Adrenal gland (tissue), 12 donors: ENCODE measurements around the gene TMEM201. TPM values are rescaled to one million over a fixed set of nuclear protein-coding genes. Genes with fewer than 3 reads are reported as not detected.

Source experiments
- DNase-seq, 7 donors: peaks; one replicate each; pipeline ENCODE4 v3.0.0-alpha.2; 2019 to 2020
- H3K27ac ChIP-seq, 5 donors: fragments of 200-600 bp; sonication (generic) in 4 of 5; 1 replicate in 3 of 5; 2 replicates in 2 of 5; pipeline versions ENCODE4 v1.5.1 to v1.8.0; 2016 to 2020; ENCODE audit warnings: mild to moderate bottlenecking in 1 of 5
- H3K27me3 ChIP-seq: fragments of 200-600 bp; 2 replicates; pipeline ENCODE4 v1.8.0; 2021
- H3K36me3 ChIP-seq, 2 donors: fragments of 200-600 bp; replicated peaks in 1 of 2; 1 replicate in 1 of 2; 2 replicates in 1 of 2; pipeline versions ENCODE4 v1.5.1 to v1.8.0; 2018 to 2022
- H3K4me1 ChIP-seq, 2 donors: fragments of 200-600 bp; replicated peaks in 1 of 2; 1 replicate in 1 of 2; 2 replicates in 1 of 2; pipeline versions ENCODE4 v1.5.1 to v1.8.0; 2018 to 2021
- H3K4me3 ChIP-seq, 4 donors: fragments of 200-600 bp; sonication (generic) in 3 of 4; one replicate each; pipeline ENCODE4 v1.5.1; 2016 to 2018
- H3K9me3 ChIP-seq, 3 donors: fragments of 200-600 bp; sonication (generic) in 1 of 3; replicated peaks in 1 of 3; 1 replicate in 2 of 3; 2 replicates in 1 of 3; pipeline versions ENCODE4 v1.5.1 to v1.8.0; 2016 to 2021
- CTCF ChIP-seq, 6 experiments: fragments of 450-650 bp in 4 of 6; fragments of 200-600 bp in 2 of 6; sonication (generic) in 1 of 6; IDR thresholded peaks; 1 replicate in 5 of 6; 2 replicates in 1 of 6; pipeline versions ENCODE4 v1.5.1 to v1.8.0; 2016 to 2021; ENCODE audit warnings: antibody characterized with exemption in 6 of 6, mild to moderate bottlenecking in 2 of 6, moderate library complexity in 1 of 6
- POLR2A ChIP-seq, 2 donors: fragments of 450-650 bp; IDR thresholded peaks; one replicate each; pipeline ENCODE4 v1.6.1; 2017; ENCODE audit warnings: antibody characterized with exemption in 2 of 2, mild to moderate bottlenecking in 2 of 2, moderate library complexity in 1 of 2
- WGBS, 4 donors: extraction: QIAGEN DNeasy Blood & Tissue Kit in 2 of 4; methylation state at CpG; one replicate each; pipeline versions ENCODE4 v1.1.5 to v1.1.7; 2013 to 2017; 5-methylcytosine and 5-hydroxymethylcytosine counted together
- intact Hi-C, 2 donors: fragments of 100-400 bp; cut with DNase I; formaldehyde crosslinking; loops; one replicate each; pipeline versions ENCODE4 v1.14.1 to v1.15.0; 2022 to 2023
- polyA plus RNA-seq, 3 donors: library from polyadenylated mRNA; stranded (reverse); fragments of 200-250 nt in 2 of 3; fragments of 350-450 nt in 1 of 3; fragmentation: Illumina TruSeq in 1 of 3; extraction: RNeasy Lipid Tissue Mini Kit (QIAGEN cat#74804) in 1 of 3; gene quantifications; one replicate each; pipeline ENCODE4 v1.2.3, GENCODE V29; 2013 to 2014
- total RNA-seq, 9 donors: library from RNA; depleted of rRNA in 4 of 9; stranded (reverse); fragments of >200 nt in 4 of 9; fragments of 120-200 nt in 1 of 9; fragmentation: NEBNext Ultra II Directional in 1 of 9; extraction: Animal tissue kit (Norgen Biotek cat#: 25700) in 1 of 9; gene quantifications; one replicate each; pipeline versions ENCODE4 v1.1.0 to v1.2.4, GENCODE V29; 2013 to 2023
- donor health status: healthy with polysubstance abuse.
- donor health status: Bipolar disorder and iron deficiency.
- donor health status: DM: yes; HTN: yes; CAD: no.
- donor health status: DM: no; HTN: no; CAD: no.
- donor health status: DM: no; HTN: no; CAD: no.
- donor health status: DM: yes; HTN: yes; CAD: no.

Gene TMEM201
- total and polyA plus RNA-seq, 12 donors: 2.1 to 12.6 (median 9.5) TPM

- no peaks in the 10 kb centered on the region for H3K4me1 ChIP-seq
- no peak for DNase-seq
- no peak overlapping the region for H3K4me3 ChIP-seq
- WGBS, 4 donors: 64 to 82% (median 68%) methylated on average over 6 to 9 of the region's 9 CpGs
- no peaks in the 10 kb centered on the region for H3K36me3 ChIP-seq
- intact Hi-C loops: loop anchor here (5.0 to 10.0 kb wide), 2 partner anchors 241 to 249 kb away; no protein-coding TSS in a partner anchor
- H3K27ac ChIP-seq: no peak overlapping the region
- no peaks in the 10 kb centered on the region for H3K9me3 ChIP-seq
- no peaks in the 10 kb centered on the region for H3K27me3 ChIP-seq
- TF ChIP-seq POLR2A (IDR thresholded peaks at IDR 0.05) (no peak), CTCF (IDR thresholded peaks at IDR 0.05) (no peak)
These were observed 37.5 kb downstream of the TMEM201 start for GRCh38 chr1:9626201-9626608.

GRCh38 chr1:9628541-9629444 is 40.1 kb downstream of the TMEM201 start:
- 67 to 76% (median 72%) methylated on average over 16 to 23 of the region's 23 CpGs for WGBS, 4 donors
- TF ChIP-seq CTCF (IDR thresholded peaks at IDR 0.05) (no peak), POLR2A (IDR thresholded peaks at IDR 0.05) (no peak)
- DNase-seq: no peak
- Histone ChIP-seq H3K27ac (no peak overlapping the region), H3K4me3 (no peak overlapping the region), H3K36me3 (no peaks in the 10 kb centered on the region), H3K27me3 (no peaks in the 10 kb centered on the region), H3K9me3 (no peaks in the 10 kb centered on the region), H3K4me1 (no peaks in the 10 kb centered on the region)
- intact Hi-C loops: loop anchor here (5.0 to 10.0 kb wide), 2 partner anchors 239 to 246 kb away; no protein-coding TSS in a partner anchor

GRCh38 chr1:9629445-9630201 is 40.9 kb downstream of the TMEM201 start:
- intact Hi-C loops: loop anchor here (5.0 to 10.0 kb wide), 3 partner anchors 65 to 245 kb away; no protein-coding TSS in a partner anchor
- peak in 5 of 7 donors; percentile 32 to 47 (median 36) for DNase-seq
- Histone ChIP-seq H3K36me3 (no peaks in the 10 kb centered on the region), H3K4me1 (no peaks in the 10 kb centered on the region), H3K9me3 (no peaks in the 10 kb centered on the region), H3K27ac (peak overlapping the region in 1 of 5 donors; percentile 16), H3K4me3 (no peak overlapping the region), H3K27me3 (no peaks in the 10 kb centered on the region)
- 32 to 42% (median 40%) methylated on average over 8 to 29 of the region's 29 CpGs for WGBS, 4 donors
- TF ChIP-seq POLR2A (IDR thresholded peaks at IDR 0.05) (no peak), CTCF (IDR thresholded peaks at IDR 0.05) (no peak)
